OCI-LY3 (cell line): ENCODE data around the gene GEMIN5.

Source experiments
- EZH2phosphoT487 ChIP-seq: fragments of 200-600 bp; shearing (Covaris generic); IDR thresholded peaks from 2 replicates; pipeline ENCODE4 v1.6.1; 2018; ENCODE audit warnings: antibody characterized with exemption, mixed run types, low read depth
- TF ChIP-seq, protein P1 (sequence below): fragments of 200-600, 300-600 bp; sonication (generic); IDR thresholded peaks from 2 replicates; pipeline ENCODE4 v1.5.1; 2014; ENCODE audit warnings: antibody characterized with exemption, low read length, low read depth

DNA sequence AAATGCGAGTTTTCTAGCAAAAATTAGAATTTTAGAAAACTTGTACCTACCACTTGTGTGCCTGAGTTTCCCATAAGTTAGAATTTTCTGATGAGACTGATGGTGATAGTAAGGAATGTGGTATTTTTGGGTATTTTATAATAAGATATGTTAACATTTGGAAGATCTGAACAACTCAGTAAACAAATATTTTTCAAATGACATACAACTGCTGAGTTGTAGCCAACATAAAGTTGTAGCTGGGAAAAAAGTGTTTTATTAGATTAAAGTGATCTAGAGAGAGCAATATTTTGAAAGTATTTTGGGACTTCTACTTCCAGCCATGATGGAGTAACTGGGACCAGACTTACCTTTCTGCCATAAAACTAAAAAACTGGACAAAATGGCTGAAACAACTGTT is 37.9 kb downstream of the GEMIN5 start:
- no peak for TF ChIP-seq EZH2phosphoT487
- TF ChIP-seq, protein P1, sequence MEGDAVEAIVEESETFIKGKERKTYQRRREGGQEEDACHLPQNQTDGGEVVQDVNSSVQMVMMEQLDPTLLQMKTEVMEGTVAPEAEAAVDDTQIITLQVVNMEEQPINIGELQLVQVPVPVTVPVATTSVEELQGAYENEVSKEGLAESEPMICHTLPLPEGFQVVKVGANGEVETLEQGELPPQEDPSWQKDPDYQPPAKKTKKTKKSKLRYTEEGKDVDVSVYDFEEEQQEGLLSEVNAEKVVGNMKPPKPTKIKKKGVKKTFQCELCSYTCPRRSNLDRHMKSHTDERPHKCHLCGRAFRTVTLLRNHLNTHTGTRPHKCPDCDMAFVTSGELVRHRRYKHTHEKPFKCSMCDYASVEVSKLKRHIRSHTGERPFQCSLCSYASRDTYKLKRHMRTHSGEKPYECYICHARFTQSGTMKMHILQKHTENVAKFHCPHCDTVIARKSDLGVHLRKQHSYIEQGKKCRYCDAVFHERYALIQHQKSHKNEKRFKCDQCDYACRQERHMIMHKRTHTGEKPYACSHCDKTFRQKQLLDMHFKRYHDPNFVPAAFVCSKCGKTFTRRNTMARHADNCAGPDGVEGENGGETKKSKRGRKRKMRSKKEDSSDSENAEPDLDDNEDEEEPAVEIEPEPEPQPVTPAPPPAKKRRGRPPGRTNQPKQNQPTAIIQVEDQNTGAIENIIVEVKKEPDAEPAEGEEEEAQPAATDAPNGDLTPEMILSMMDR: no peak
